Endothelial cell of hepatic sinusoid (primary cell): ENCODE results near the gene MPDZ.

Experiments
- in situ Hi-C: cut with HindIII; loops from 2 replicates; pipeline ENCODE4 v1.10.0; 2017; ENCODE audit warnings: low sequenced_read_pairs

MPDZ gene

GRCh38 chr9:13269589-13270452 lies 9.7 kb downstream of the MPDZ start:
- in situ Hi-C loops: no loop called here

- in situ Hi-C loops: no loop called here
Measured at GRCh38 chr9:13268469-13268868, 11.0 kb downstream of the MPDZ start.

GRCh38 chr9:13267743-13268142 lies 11.7 kb downstream of the MPDZ start:
- in situ Hi-C loops: no loop called here

- in situ Hi-C loops: no loop called here
Measured at GRCh38 chr9:13266167-13266566, 13.3 kb downstream of the MPDZ start.

- in situ Hi-C loops: no loop called here
Measured at GRCh38 chr9:13264788-13265187, 14.7 kb downstream of the MPDZ start.

- in situ Hi-C loops: no loop called here
Measured at GRCh38 chr9:13263511-13263910, 16.0 kb downstream of the MPDZ start.

- in situ Hi-C loops: no loop called here
Measured at GRCh38 chr9:13252852-13253251, 26.6 kb downstream of the MPDZ start.

- in situ Hi-C loops: no loop called here
Measured at GRCh38 chr9:13244181-13244580, 35.3 kb downstream of the MPDZ start.

- in situ Hi-C loops: no loop called here
Measured at GRCh38 chr9:13241283-13241682, 38.2 kb downstream of the MPDZ start.

GRCh38 chr9:13239660-13240059 lies 39.8 kb downstream of the MPDZ start:
- in situ Hi-C loops: no loop called here

GRCh38 chr9:13239208-13239607 lies 40.3 kb downstream of the MPDZ start:
- in situ Hi-C loops: no loop called here

GRCh38 chr9:13234932-13235331 lies 44.6 kb downstream of the MPDZ start:
- in situ Hi-C loops: no loop called here

- in situ Hi-C loops: loop anchor here (5.0 to 10.0 kb wide), 2 partner anchors 46 to 186 kb away; no protein-coding TSS in a partner anchor
Measured at GRCh38 chr9:13228431-13228830, 51.1 kb downstream of the MPDZ start.

GRCh38 chr9:13224366-13224765 lies 55.1 kb downstream of the MPDZ start:
- in situ Hi-C loops: loop anchor here (10.0 kb wide), 1 partner anchor 190 kb away; no protein-coding TSS in a partner anchor

- in situ Hi-C loops: loop anchor here (10.0 kb wide), 1 partner anchor 192 kb away; no protein-coding TSS in a partner anchor
Measured at GRCh38 chr9:13222733-13223132, 56.8 kb downstream of the MPDZ start.

- in situ Hi-C loops: loop anchor here (10.0 kb wide), 1 partner anchor 193 kb away; no protein-coding TSS in a partner anchor
Measured at GRCh38 chr9:13221741-13222140, 57.8 kb downstream of the MPDZ start.

GRCh38 chr9:13220837-13221236 lies 58.7 kb downstream of the MPDZ start:
- in situ Hi-C loops: loop anchor here (10.0 kb wide), 1 partner anchor 194 kb away; no protein-coding TSS in a partner anchor

- in situ Hi-C loops: no loop called here
Measured at GRCh38 chr9:13215791-13216554, 63.5 kb downstream of the MPDZ start.

- in situ Hi-C loops: no loop called here
Measured at GRCh38 chr9:13213998-13214397, 65.5 kb downstream of the MPDZ start.

- in situ Hi-C loops: no loop called here
Measured at GRCh38 chr9:13213337-13213736, 66.2 kb downstream of the MPDZ start.

GRCh38 chr9:13210306-13210705 lies 69.2 kb downstream of the MPDZ start:
- in situ Hi-C loops: no loop called here

- in situ Hi-C loops: no loop called here
Measured at GRCh38 chr9:13209498-13209897, 70.0 kb downstream of the MPDZ start.
